ENCODE data around the gene GPR37L1. TPM values are rescaled to one million over a fixed set of nuclear protein-coding genes. Genes with fewer than 3 reads are reported as not detected.

GPR37L1 gene
- total RNA-seq, 2 experiments from 2014 or later: not detected

DNA sequence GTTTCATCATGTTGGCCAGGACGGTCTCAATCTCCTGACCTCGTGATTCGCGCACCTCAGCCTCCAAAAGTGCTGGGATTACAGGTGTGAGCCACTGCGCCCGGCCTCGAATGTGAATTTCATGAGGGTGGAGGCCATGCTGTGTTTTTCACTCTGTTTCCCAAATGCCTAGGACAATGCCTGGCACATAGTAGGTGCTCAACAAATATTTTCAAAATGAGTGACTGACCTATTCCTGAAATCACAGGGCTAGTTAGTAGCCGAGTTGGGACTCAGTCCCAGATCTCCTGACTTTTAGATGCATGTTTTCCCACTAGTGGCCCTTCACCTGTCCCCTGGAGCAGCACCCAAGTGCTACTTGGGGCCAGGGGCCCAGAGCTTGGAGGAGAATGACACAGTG lies 6.4 kb upstream of the GPR37L1 start:
- H3K27ac Mint-ChIP-seq: no peak overlapping the region
- no peaks in the 10 kb centered on the region for H3K9me3 Mint-ChIP-seq
- no peak for DNase-seq
- intact Hi-C loops (cut with micrococcal nuclease): no loop called here
- H3K4me1 Mint-ChIP-seq (ENCODE audit: low read depth): peaks cover 8% of the 10 kb centered on the region
- no peaks in the 10 kb centered on the region for H3K27me3 Mint-ChIP-seq (ENCODE audit: low read depth)
- no peak overlapping the region for H3K4me3 Mint-ChIP-seq
- H3K36me3 Mint-ChIP-seq (ENCODE audit: low read depth): no peaks in the 10 kb centered on the region
- CTCF ChIA-PET: interaction anchor here (1.4 kb wide), 1 partner anchor 116 kb away, joined by 5 read pairs; no protein-coding TSS in a partner anchor

DNA sequence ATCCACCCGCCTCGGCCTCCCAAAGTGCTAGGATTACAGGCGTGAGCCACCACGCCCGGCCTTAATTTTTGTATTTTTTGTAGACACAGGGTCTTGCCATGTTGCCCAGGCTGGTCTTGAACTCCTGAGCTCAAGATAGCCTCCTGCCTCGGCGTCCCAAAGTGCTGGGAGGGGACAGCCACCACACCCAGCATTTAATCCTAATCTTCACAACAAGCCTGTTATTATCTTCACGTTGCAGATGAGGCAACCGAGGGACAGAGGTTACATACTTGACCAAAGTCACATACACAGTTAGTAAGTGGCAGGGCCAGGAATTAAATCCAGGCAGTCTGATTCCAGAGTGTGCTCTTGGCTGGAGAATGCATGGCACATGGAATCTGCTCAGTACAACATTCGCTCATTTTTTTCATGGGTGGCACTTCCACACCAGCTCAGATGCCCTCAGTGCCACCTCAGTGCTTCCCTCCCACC lies 4.8 kb upstream of the GPR37L1 start:
- Mint-ChIP-seq H3K9me3 (no peaks in the 10 kb centered on the region), H3K4me3 (no peak overlapping the region), H3K4me1 (ENCODE audit: low read depth) (peaks cover 8% of the 10 kb centered on the region), H3K27ac (no peak overlapping the region), H3K36me3 (ENCODE audit: low read depth) (no peaks in the 10 kb centered on the region), H3K27me3 (ENCODE audit: low read depth) (no peaks in the 10 kb centered on the region)
- intact Hi-C loops (cut with micrococcal nuclease): no loop called here
- CTCF ChIA-PET: interaction anchor here (0.7 to 1.7 kb wide), 4 partner anchors 108 to 1047 kb away, joined by 3 to 5 read pairs (median 3); partner anchors contain the start of gene ELF3
- no peak for DNase-seq

DNA sequence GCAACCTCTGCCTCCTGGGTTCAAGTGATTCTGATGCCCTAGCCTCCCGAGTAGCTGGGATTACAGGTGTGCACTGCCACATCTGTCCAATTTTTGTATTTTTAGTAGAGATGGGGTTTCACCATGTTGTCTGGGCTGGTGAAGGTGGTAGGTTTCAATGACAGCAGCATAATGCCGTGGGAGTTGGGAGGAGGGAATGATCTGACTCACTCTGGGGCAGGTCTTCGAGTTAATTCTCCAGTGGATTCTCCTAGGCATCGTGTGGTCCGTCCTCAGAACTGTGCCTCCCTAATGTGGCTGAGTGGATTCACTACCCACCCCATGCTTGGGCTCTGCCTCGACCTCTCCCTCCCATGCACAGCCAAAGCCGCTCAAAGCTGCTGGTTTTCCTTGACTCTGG lies 1.7 kb upstream of the GPR37L1 start:
- DNase-seq: no peak
- CTCF ChIA-PET: interaction anchor here (1.0 to 2.4 kb wide), 4 partner anchors 15 to 121 kb away, joined by 3 to 12 read pairs (median 5); partner anchors contain the start of gene ELF3
- Mint-ChIP-seq H3K9me3 (no peaks in the 10 kb centered on the region), H3K4me3 (no peak overlapping the region), H3K27ac (no peak overlapping the region), H3K27me3 (ENCODE audit: low read depth) (peaks cover 3% of the 10 kb centered on the region), H3K36me3 (ENCODE audit: low read depth) (no peaks in the 10 kb centered on the region), H3K4me1 (ENCODE audit: low read depth) (no peaks in the 10 kb centered on the region)
- intact Hi-C loops (cut with micrococcal nuclease): no loop called here

- intact Hi-C loops (cut with micrococcal nuclease): no loop called here
- DNase-seq: no peak
- H3K4me3 Mint-ChIP-seq: no peak overlapping the region
- CTCF ChIA-PET: interaction anchor here (0.6 to 2.1 kb wide), 3 partner anchors 12 to 298 kb away, joined by 4 to 6 read pairs (median 6); no protein-coding TSS in a partner anchor
- no peak overlapping the region for H3K27ac Mint-ChIP-seq
- no peaks in the 10 kb centered on the region for H3K36me3 Mint-ChIP-seq (ENCODE audit: low read depth)
- H3K9me3 Mint-ChIP-seq: no peaks in the 10 kb centered on the region
- no peaks in the 10 kb centered on the region for H3K4me1 Mint-ChIP-seq (ENCODE audit: low read depth)
- peaks cover 7% of the 10 kb centered on the region for H3K27me3 Mint-ChIP-seq (ENCODE audit: low read depth)
Observed at GRCh38 chr1:202123336-202123813, 658 bp downstream of the GPR37L1 start.

GRCh38 chr1:202124142-202124541 lies 1.4 kb downstream of the GPR37L1 start:
- no peaks in the 10 kb centered on the region for H3K9me3 Mint-ChIP-seq
- intact Hi-C loops (cut with micrococcal nuclease): no loop called here
- no peak overlapping the region for H3K27ac Mint-ChIP-seq
- peaks cover 7% of the 10 kb centered on the region for H3K27me3 Mint-ChIP-seq (ENCODE audit: low read depth)
- CTCF ChIA-PET: interaction anchor here (2.0 to 2.1 kb wide), 2 partner anchors 11 to 124 kb away, joined by 6 read pairs; no protein-coding TSS in a partner anchor
- H3K4me1 Mint-ChIP-seq (ENCODE audit: low read depth): no peaks in the 10 kb centered on the region
- H3K36me3 Mint-ChIP-seq (ENCODE audit: low read depth): no peaks in the 10 kb centered on the region
- H3K4me3 Mint-ChIP-seq: no peak overlapping the region
- no peak for DNase-seq

DNA sequence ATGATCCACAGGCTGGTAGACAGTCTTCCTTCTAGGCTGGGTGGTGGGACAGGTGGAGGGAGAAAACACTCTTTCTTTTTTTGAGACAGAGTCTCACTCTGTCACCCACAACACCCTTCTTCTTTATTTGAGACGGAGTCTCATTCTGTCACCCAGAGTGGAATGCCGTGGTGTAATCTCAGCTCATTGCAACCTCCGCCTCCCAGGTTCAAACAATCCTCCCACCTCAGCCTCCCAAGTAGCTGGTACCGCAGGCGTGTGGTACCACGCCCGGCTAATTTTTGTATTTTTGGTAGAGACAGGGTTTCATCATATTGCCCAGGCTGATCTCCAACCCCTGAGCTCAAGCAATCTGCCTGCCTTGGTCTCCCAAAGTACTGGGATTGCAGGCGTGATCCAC lies 2.9 kb downstream of the GPR37L1 start:
- Mint-ChIP-seq H3K36me3 (ENCODE audit: low read depth) (no peaks in the 10 kb centered on the region), H3K9me3 (no peaks in the 10 kb centered on the region), H3K27ac (no peak overlapping the region), H3K4me3 (no peak overlapping the region), H3K27me3 (ENCODE audit: low read depth) (peaks cover 7% of the 10 kb centered on the region), H3K4me1 (ENCODE audit: low read depth) (no peaks in the 10 kb centered on the region)
- intact Hi-C loops (cut with micrococcal nuclease): no loop called here
- CTCF ChIA-PET: interaction anchor here (0.7 to 1.5 kb wide), 4 partner anchors 9 to 506 kb away, joined by 3 to 5 read pairs (median 4); no protein-coding TSS in a partner anchor
- DNase-seq: no peak

GRCh38 chr1:202126426-202126825 lies 3.7 kb downstream of the GPR37L1 start:
- intact Hi-C loops (cut with micrococcal nuclease): no loop called here
- no peak overlapping the region for H3K4me3 Mint-ChIP-seq
- H3K36me3 Mint-ChIP-seq (ENCODE audit: low read depth): no peaks in the 10 kb centered on the region
- no peak overlapping the region for H3K27ac Mint-ChIP-seq
- no peaks in the 10 kb centered on the region for H3K9me3 Mint-ChIP-seq
- CTCF ChIA-PET: interaction anchor here (0.7 kb wide), 1 partner anchor 505 kb away, joined by 4 read pairs; no protein-coding TSS in a partner anchor
- peaks cover 7% of the 10 kb centered on the region for H3K27me3 Mint-ChIP-seq (ENCODE audit: low read depth)
- no peaks in the 10 kb centered on the region for H3K4me1 Mint-ChIP-seq (ENCODE audit: low read depth)
- no peak for DNase-seq

DNA sequence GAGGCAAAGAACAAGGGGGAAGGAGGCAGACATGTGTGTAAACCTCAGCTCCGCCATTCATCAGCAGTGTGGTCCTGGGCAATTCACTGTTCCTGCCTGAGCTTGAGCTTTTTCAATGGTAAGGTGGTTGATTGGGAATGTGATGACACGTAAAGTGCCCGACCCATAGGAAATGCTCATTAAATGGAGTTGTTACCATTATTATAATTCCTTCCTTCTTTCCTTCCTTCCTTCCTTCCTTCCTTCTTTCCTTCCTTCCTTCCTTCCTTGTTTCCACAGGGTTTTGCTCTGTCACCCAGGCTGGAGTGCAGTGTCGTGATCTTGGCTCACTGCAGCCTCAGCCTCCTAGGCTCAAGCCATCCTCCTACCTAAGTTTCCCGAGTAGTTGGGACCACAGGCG lies 4.3 kb downstream of the GPR37L1 start:
- H3K27ac Mint-ChIP-seq: no peak overlapping the region
- CTCF ChIA-PET: interaction anchor here (1.1 kb wide), 1 partner anchor 8 kb away, joined by 4 read pairs; no protein-coding TSS in a partner anchor
- no peak overlapping the region for H3K4me3 Mint-ChIP-seq
- no peaks in the 10 kb centered on the region for H3K36me3 Mint-ChIP-seq (ENCODE audit: low read depth)
- intact Hi-C loops (cut with micrococcal nuclease): no loop called here
- no peak for DNase-seq
- peaks cover 7% of the 10 kb centered on the region for H3K27me3 Mint-ChIP-seq (ENCODE audit: low read depth)
- H3K4me1 Mint-ChIP-seq (ENCODE audit: low read depth): no peaks in the 10 kb centered on the region
- H3K9me3 Mint-ChIP-seq: no peaks in the 10 kb centered on the region

- intact Hi-C loops (cut with micrococcal nuclease): no loop called here
- Mint-ChIP-seq H3K27ac (no peak overlapping the region), H3K27me3 (ENCODE audit: low read depth) (peaks cover 7% of the 10 kb centered on the region), H3K4me1 (ENCODE audit: low read depth) (no peaks in the 10 kb centered on the region), H3K36me3 (ENCODE audit: low read depth) (peaks cover 3% of the 10 kb centered on the region), H3K9me3 (no peaks in the 10 kb centered on the region), H3K4me3 (no peak overlapping the region)
- CTCF ChIA-PET: interaction anchor here (1.1 kb wide), 1 partner anchor 8 kb away, joined by 4 read pairs; no protein-coding TSS in a partner anchor
- no peak for DNase-seq
Observed at GRCh38 chr1:202127836-202128622, 5.3 kb downstream of the GPR37L1 start.

DNA sequence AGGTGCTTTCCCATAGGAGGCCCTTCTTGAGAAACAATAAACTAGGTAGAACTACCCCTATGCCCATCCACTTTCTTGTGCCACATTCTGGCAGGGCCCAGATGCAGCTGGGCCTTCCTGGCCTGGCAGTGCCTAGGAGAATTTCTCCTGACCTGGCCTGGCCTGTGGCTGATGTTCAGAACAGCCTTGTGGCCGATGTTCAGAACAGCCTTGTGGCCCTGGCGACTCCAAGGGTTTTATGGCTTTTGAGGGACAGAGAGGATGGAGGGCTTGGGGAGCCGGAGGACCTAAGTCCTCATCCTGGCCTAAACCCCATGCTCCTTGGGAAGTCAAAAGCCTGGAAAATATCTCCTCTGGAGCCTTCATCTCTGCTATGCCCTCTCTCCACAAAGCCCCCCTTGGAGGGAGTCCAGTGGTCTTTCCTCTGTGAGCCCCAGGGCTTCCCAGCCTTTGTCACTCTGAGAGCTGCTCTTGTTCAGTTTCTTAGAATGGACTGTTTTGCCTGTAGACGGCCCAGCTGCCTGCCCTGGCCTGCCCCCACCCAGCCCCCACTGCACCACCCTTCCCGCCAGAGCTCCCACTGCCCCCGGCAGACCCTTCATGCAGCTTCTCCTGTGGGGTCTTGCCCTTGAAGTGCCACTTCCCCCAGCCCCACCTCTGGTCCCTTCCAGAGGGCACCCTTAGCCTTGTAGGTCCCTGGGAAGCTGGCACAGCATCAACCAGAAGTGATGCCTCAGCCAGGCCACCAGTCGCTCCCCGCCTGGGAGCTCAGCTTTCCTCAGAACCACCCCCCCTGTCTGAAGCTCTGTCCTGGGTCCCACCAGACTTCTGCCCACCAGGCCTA lies 7.0 kb downstream of the GPR37L1 start:
- CTCF ChIA-PET: interaction anchor here (1.3 to 1.5 kb wide), 2 partner anchors 10 to 130 kb away, joined by 3 to 5 read pairs; no protein-coding TSS in a partner anchor
- no peaks in the 10 kb centered on the region for H3K4me1 Mint-ChIP-seq (ENCODE audit: low read depth)
- no peak overlapping the region for H3K4me3 Mint-ChIP-seq
- intact Hi-C loops (cut with micrococcal nuclease): no loop called here
- no peak for DNase-seq
- H3K36me3 Mint-ChIP-seq (ENCODE audit: low read depth): peaks cover 7% of the 10 kb centered on the region
- no peaks in the 10 kb centered on the region for H3K9me3 Mint-ChIP-seq
- H3K27me3 Mint-ChIP-seq (ENCODE audit: low read depth): peaks cover 4% of the 10 kb centered on the region
- H3K27ac Mint-ChIP-seq: no peak overlapping the region

GRCh38 chr1:202130297-202130721 lies 7.6 kb downstream of the GPR37L1 start:
- H3K4me1 Mint-ChIP-seq (ENCODE audit: low read depth): no peaks in the 10 kb centered on the region
- no peaks in the 10 kb centered on the region for H3K9me3 Mint-ChIP-seq
- no peak for DNase-seq
- intact Hi-C loops (cut with micrococcal nuclease): no loop called here
- no peak overlapping the region for H3K4me3 Mint-ChIP-seq
- peaks cover 7% of the 10 kb centered on the region for H3K36me3 Mint-ChIP-seq (ENCODE audit: low read depth)
- no peak overlapping the region for H3K27ac Mint-ChIP-seq
- CTCF ChIA-PET: interaction anchor here (0.6 to 1.5 kb wide), 4 partner anchors 10 to 131 kb away, joined by 3 to 5 read pairs (median 3); no protein-coding TSS in a partner anchor
- H3K27me3 Mint-ChIP-seq (ENCODE audit: low read depth): peaks cover 4% of the 10 kb centered on the region
